Astrocyte (in vitro differentiated cells and primary cell): ENCODE measurements around the gene EDARADD.

Experiments used
- EZH2 ChIP-seq: IDR thresholded peaks from 2 replicates; pipeline ENCODE4 v1.6.1; 2012; ENCODE audit warnings: mild to moderate bottlenecking, low read length, inconsistent platforms; ENCODE audit not compliant: insufficient read depth
- TF ChIP-seq, protein P1 (sequence below): IDR thresholded peaks from 2 replicates; pipeline ENCODE4 v1.5.1; 2011; ENCODE audit warnings: low read depth, mild to moderate bottlenecking, inconsistent platforms, low read length, moderate library complexity; ENCODE audit not compliant: insufficient read depth

DNA sequence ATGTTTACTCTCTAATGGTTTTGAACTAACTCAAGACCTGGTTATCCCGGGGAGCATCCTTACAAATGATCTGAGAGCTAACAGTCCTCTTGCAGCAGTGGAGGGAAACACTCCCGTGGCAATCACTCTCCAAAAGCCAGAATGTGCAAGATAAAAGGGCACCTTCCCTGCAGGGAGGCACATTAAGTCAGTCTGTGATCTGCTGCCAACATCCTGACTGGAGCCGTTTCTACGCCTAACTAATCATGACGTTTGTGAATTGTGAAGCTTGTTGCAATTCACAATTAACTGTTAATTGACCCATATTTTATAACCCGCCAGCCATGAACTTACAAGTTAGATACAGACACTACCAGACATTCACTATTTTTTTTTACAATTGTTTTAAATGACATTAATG lies 77.6 kb downstream of the EDARADD start:
- TF ChIP-seq, protein P1, sequence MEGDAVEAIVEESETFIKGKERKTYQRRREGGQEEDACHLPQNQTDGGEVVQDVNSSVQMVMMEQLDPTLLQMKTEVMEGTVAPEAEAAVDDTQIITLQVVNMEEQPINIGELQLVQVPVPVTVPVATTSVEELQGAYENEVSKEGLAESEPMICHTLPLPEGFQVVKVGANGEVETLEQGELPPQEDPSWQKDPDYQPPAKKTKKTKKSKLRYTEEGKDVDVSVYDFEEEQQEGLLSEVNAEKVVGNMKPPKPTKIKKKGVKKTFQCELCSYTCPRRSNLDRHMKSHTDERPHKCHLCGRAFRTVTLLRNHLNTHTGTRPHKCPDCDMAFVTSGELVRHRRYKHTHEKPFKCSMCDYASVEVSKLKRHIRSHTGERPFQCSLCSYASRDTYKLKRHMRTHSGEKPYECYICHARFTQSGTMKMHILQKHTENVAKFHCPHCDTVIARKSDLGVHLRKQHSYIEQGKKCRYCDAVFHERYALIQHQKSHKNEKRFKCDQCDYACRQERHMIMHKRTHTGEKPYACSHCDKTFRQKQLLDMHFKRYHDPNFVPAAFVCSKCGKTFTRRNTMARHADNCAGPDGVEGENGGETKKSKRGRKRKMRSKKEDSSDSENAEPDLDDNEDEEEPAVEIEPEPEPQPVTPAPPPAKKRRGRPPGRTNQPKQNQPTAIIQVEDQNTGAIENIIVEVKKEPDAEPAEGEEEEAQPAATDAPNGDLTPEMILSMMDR: no peak
- no peak for TF ChIP-seq EZH2
